ENCODE data around the gene SCN7A. TPM values are rescaled to one million over a fixed set of nuclear protein-coding genes. Genes with fewer than 3 reads are reported as not detected.

SCN7A gene
- total RNA-seq, 1 donor: under 0.01 TPM

DNA sequence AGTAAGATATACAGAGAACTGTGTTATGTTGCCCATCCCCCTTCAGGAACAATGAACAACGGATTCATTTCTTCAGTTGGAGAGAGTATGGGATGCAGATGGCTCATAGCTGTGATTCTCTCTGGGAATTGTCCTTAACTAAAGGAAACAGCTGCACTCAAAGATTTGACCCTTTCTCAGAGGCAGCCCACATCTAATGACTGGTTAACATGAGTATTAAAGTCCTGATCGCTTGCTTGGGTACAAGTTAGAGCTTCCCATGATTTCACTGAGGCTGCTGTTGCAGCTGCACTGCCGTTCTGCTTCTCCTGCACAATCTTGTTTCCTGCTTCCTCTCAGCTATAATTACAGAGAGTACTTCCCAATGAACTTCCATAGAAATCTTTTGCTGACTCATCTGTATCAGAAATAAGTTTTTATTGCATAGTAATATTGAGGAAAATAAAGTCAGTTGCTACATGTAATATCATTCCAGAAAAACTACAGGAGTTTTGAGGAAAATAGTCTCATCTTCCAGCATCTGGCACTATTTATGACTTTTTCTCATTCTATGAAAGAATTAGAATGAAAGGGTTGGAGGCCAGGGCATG, 105.5 kb downstream of the SCN7A start:
- H3K27me3 ChIP-seq (ENCODE audit: insufficient read depth, low read length): no peaks in the 10 kb centered on the region
- no peak overlapping the region for H3K4me3 ChIP-seq (ENCODE audit: low read length)

DNA sequence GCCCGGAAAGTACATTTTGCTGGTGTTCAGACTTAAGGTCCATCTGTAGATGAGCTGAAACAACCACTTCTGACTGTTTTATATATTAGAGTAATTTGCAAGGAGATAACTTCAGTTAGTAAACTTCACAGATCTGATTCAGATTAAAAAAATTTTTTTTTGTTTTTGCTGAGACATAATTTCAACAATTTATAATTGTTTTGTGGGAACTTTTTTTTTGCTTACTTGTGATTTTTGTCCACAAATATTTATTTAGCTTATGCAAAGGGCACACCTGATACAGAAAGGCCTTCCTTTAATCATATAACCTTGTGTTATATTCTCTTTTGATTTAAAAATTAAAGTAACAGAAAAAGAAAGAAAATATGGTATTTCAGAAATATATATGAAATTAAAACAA, 108.7 kb downstream of the SCN7A start:
- Histone ChIP-seq H3K4me3 (ENCODE audit: low read length) (no peak overlapping the region), H3K9me3 (ENCODE audit: low read depth, low read length) (no peaks in the 10 kb centered on the region), H3K27me3 (ENCODE audit: insufficient read depth, low read length) (no peaks in the 10 kb centered on the region), H3K4me1 (ENCODE audit: insufficient read depth, low read length) (no peaks in the 10 kb centered on the region)

More for the DNA sequence above, 105.5 kb downstream of the SCN7A start:
- H3K9me3 ChIP-seq (ENCODE audit: low read depth, low read length): no peaks in the 10 kb centered on the region
- H3K4me1 ChIP-seq (ENCODE audit: insufficient read depth, low read length): no peaks in the 10 kb centered on the region

DNA sequence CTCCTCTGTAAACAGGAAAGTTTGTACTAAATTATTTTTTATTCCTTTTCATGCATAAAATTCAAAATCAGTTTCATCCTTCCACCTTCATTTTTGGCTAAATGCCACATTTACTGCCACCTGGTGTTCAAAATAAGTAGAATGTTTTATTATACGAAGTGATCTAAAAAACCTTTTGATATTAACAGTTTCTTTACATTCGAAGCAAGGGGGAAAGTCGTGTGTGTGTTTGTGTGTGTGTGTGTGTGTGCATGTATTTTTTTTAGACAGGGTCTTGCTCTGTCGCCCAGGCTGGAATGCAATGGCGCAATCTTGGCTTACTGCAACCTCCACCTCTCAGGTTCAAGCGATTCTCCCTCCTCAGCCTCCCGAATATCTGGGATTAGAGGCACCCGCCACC, 109.3 kb downstream of the SCN7A start:
- no peaks in the 10 kb centered on the region for H3K4me1 ChIP-seq (ENCODE audit: insufficient read depth, low read length)
- no peak overlapping the region for H3K4me3 ChIP-seq (ENCODE audit: low read length)
- H3K27me3 ChIP-seq (ENCODE audit: insufficient read depth, low read length): no peaks in the 10 kb centered on the region
- H3K9me3 ChIP-seq (ENCODE audit: low read depth, low read length): no peaks in the 10 kb centered on the region

DNA sequence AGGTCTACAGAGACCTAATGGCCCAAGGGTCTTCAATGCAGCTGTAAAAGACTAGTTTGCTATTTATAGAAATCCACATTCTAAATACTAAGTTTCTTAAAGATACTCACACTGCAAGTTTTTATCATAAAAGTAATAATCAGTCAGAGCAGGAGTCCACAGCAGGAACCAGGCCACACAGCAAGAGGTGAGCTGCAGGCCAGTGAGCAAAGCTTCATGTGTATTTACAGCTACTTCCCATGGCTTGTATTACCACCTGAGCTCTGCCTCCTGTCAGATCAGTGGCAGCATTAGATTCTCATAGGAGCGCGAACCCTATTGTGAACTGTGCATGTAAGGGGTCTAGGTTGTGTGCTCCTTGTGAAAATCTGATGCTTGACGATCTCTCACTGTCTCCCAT, 111.6 kb downstream of the SCN7A start:
- no peaks in the 10 kb centered on the region for H3K9me3 ChIP-seq (ENCODE audit: low read depth, low read length)
- H3K27me3 ChIP-seq (ENCODE audit: insufficient read depth, low read length): peaks cover 3% of the 10 kb centered on the region
- H3K4me1 ChIP-seq (ENCODE audit: insufficient read depth, low read length): no peaks in the 10 kb centered on the region
- H3K4me3 ChIP-seq (ENCODE audit: low read length): no peak overlapping the region

DNA sequence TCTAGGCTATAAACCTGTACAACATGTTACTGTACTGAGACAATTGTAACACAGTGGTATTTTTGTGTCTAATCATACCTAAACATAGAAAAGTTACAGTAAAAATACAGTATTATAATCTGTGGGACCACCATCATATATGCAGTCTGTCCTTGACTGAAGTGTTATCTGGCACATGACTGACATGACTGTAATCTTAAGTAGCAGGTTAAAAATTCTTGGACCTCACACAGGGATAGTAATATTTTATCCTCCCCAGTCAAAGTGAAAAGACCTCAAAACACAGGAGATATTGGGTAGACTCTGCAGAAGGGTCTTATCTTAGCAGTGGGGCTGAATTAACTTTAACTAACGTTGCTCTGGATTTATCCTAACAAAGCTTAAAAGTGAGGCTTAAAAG, 113.4 kb downstream of the SCN7A start:
- no peak overlapping the region for H3K4me3 ChIP-seq (ENCODE audit: low read length)
- H3K9me3 ChIP-seq (ENCODE audit: low read depth, low read length): no peaks in the 10 kb centered on the region
- H3K27me3 ChIP-seq (ENCODE audit: insufficient read depth, low read length): peaks cover 11% of the 10 kb centered on the region
- peaks cover 9% of the 10 kb centered on the region for H3K4me1 ChIP-seq (ENCODE audit: insufficient read depth, low read length)

DNA sequence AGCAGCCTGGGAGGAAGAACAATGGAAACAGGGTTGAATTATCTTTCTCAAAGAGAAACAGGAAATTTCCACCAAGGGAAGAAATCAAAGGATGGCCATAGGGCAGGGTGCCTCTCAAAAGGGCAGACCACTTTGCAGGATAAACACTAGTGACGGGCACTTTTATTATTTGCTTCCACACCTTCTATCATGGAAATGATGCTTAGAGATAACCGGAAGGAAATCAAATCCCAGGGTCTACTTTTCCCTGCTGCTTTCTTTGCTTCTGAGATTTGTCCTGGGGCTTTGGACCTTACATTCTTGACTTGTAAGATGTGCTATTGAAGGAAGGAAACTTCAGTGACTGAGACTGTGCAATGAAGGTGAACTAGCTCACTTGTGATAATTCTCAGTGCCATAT, 117.2 kb downstream of the SCN7A start:
- H3K4me3 ChIP-seq (ENCODE audit: low read length): no peak overlapping the region
- peaks cover 19% of the 10 kb centered on the region for H3K4me1 ChIP-seq (ENCODE audit: insufficient read depth, low read length)
- no peaks in the 10 kb centered on the region for H3K9me3 ChIP-seq (ENCODE audit: low read depth, low read length)
- H3K27me3 ChIP-seq (ENCODE audit: insufficient read depth, low read length): peaks cover 25% of the 10 kb centered on the region

DNA sequence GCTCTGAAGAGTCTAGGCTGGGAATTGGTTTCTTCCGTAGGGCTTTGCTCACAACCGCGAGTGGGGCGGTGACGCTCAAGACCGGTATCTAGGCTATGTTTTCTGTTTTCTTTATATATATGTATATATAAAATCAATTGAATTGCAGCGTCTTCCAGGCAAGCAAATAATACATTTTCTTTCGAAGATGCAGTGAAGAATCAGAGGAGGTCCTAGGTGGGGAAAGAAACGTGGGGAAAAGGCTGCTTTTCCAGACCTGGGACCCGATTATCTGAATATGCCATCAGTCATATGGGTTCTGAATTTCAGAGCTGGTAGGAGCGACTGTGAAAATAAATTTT, 117.6 kb downstream of the SCN7A start:
- Histone ChIP-seq H3K27me3 (ENCODE audit: insufficient read depth, low read length) (peaks cover 25% of the 10 kb centered on the region), H3K4me1 (ENCODE audit: insufficient read depth, low read length) (peaks cover 19% of the 10 kb centered on the region), H3K9me3 (ENCODE audit: low read depth, low read length) (no peaks in the 10 kb centered on the region), H3K4me3 (ENCODE audit: low read length) (no peak overlapping the region)

DNA sequence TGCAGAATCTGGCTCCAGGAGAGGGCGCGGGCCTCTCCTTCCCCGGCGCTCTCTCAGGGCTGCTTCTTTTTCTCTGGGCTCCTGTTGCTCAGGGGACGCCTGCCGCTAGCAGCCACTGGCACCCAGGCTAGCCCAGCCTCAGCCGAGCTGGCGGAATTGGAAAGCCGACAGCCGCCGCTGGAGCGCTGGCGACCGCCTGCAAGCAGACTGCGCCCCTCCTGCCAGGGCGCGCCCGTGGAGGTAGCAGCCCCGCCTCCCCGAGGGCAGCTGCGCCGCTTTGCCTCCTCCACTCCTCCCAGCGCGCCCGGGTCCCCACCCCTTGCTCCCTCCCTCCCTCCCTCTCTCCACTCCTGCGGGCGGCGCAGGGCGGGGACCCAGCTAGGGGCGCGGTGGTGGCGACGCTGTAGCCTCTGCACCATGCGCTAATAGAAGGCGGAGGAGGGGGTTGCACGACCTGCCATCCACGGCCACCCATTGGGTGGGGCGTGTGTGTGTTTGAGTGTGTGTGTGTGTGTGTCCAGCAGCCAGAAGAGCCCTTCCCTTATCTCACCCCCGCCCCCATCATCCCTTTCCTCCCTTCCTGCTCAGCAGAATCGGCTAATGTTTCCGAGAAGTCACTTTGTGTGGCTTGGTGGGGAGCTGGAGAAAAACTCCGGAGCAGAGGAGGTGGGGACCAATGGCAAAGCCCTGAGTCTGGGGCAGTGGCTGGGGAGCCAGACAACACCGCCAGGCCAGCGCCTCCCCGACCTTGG, 118.1 kb downstream of the SCN7A start, which contains the start of gene SCN9A:
Gene SCN9A, minus strand, starts transcription at position 209 of the 752 bp plus-strand sequence. CDS start 64,188 bp downstream, outside the sequence.
- Histone ChIP-seq H3K4me1 (ENCODE audit: insufficient read depth, low read length) (peaks cover 19% of the 10 kb centered on the region), H3K27me3 (ENCODE audit: insufficient read depth, low read length) (peaks cover 25% of the 10 kb centered on the region), H3K4me3 (ENCODE audit: low read length) (peak within 1 kb of the TSS; percentile 35), H3K9me3 (ENCODE audit: low read depth, low read length) (no peaks in the 10 kb centered on the region)

DNA sequence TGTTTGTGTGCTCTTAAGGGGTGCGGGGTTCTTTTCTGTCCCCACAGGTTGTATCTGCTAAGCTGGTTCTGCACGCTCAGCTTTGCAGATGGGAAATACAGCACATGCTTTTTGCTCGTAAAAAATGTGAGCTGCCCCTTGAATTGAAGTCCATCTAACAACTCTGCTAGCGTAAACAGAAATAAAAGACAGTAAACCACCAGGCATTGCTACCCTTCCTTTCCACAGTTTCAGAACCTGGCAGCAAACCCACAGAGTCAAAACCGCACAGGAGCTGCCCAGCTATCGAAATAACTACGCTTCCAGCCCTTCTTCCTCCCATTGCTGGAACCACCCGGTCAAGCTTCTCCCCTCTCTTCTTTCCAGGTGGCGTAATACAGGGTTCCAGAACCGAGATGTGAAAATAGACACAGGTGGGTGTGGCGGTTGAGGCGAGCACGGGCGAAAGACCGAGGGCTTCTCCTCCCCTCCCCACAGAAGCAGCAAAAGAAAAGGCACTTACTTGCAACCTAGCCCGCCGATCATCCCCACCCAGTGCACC, 118.8 kb downstream of the SCN7A start:
- Histone ChIP-seq H3K4me3 (ENCODE audit: low read length) (peak overlapping the region; percentile 35), H3K9me3 (ENCODE audit: low read depth, low read length) (no peaks in the 10 kb centered on the region), H3K27me3 (ENCODE audit: insufficient read depth, low read length) (peaks cover 25% of the 10 kb centered on the region), H3K4me1 (ENCODE audit: insufficient read depth, low read length) (peaks cover 19% of the 10 kb centered on the region)

DNA sequence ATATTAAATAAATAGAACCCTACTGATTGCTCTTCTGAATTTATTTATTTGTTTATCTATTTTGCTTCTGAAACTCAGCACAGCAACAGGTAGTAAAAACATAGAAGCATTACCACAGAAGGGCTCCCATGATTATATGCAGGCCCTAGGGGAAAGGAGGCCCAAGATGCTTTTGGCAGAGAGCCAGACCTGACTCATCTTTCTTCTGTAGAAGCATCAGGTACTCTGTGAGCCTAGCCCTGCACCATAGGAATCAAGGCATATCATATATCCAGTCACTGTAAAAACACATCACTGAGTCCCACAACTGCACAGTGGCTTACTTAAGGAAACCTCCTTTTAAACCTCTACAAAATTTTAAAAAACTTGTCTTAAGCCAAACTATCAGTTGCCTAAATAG, 120.1 kb downstream of the SCN7A start:
- H3K27me3 ChIP-seq (ENCODE audit: insufficient read depth, low read length): peaks cover 25% of the 10 kb centered on the region
- peaks cover 19% of the 10 kb centered on the region for H3K4me1 ChIP-seq (ENCODE audit: insufficient read depth, low read length)
- H3K9me3 ChIP-seq (ENCODE audit: low read depth, low read length): no peaks in the 10 kb centered on the region
- H3K4me3 ChIP-seq (ENCODE audit: low read length): no peak overlapping the region

DNA sequence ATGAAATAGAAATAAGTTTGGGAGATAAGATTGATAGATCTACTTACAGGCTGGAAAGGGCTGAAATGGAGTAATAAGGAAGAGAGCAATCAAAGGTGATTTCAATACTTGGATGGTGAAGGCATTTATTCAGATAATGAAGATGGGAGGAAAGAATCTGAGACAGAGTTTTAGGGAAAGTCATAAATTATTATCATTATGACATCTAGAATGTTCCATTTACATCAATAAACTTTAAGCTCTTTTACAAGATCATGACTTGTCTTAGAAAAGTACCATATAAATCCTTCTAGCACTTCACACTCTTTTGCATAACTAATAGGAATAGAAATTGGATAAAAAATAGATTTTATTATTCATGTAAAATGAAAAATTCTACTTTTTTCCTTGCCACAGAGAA, 120.5 kb downstream of the SCN7A start:
- Histone ChIP-seq H3K4me1 (ENCODE audit: insufficient read depth, low read length) (peaks cover 19% of the 10 kb centered on the region), H3K9me3 (ENCODE audit: low read depth, low read length) (no peaks in the 10 kb centered on the region), H3K4me3 (ENCODE audit: low read length) (no peak overlapping the region), H3K27me3 (ENCODE audit: insufficient read depth, low read length) (peaks cover 25% of the 10 kb centered on the region)

DNA sequence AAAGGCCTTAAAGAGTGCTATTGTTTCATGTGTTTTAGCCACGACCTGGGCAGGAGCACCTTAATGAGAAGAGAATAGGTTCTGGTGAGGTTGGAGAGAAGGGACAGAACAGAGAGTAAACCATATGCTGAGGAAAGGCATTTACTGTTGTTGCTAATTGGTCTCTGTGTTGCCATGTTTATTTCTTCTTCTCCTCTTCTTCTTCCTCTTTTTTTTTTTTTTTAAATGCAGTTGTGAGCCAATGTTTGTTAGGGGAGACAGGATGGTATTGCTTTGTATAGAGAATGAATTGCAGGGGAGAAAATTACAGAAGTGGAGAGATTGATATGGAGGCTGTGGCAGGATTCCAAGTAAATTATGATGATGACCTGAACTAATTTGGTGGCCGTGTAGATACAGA, 120.9 kb downstream of the SCN7A start:
- Histone ChIP-seq H3K4me3 (ENCODE audit: low read length) (no peak overlapping the region), H3K4me1 (ENCODE audit: insufficient read depth, low read length) (peaks cover 19% of the 10 kb centered on the region), H3K9me3 (ENCODE audit: low read depth, low read length) (no peaks in the 10 kb centered on the region), H3K27me3 (ENCODE audit: insufficient read depth, low read length) (peaks cover 25% of the 10 kb centered on the region)

DNA sequence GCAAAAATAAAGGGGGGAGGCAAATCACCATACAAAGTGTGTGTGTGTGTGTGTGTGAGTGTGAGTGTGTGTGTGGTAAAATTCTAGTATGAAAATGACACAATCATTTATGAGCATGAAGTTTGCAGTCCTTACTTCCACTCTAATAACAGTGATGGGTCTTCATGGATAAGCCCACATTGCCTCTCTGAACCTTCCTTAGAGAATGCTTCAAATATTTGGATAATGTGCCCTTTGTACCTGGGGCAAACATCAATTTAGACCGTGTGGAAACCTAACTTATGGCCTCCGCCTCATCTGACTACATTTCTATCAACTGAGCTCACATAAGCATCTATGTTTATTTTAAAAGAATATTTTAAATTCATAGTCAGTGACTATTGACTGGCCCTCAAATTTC, 122.0 kb downstream of the SCN7A start:
- Histone ChIP-seq H3K27me3 (ENCODE audit: insufficient read depth, low read length) (peaks cover 18% of the 10 kb centered on the region), H3K4me1 (ENCODE audit: insufficient read depth, low read length) (peaks cover 19% of the 10 kb centered on the region), H3K4me3 (ENCODE audit: low read length) (no peak overlapping the region), H3K9me3 (ENCODE audit: low read depth, low read length) (no peaks in the 10 kb centered on the region)

DNA sequence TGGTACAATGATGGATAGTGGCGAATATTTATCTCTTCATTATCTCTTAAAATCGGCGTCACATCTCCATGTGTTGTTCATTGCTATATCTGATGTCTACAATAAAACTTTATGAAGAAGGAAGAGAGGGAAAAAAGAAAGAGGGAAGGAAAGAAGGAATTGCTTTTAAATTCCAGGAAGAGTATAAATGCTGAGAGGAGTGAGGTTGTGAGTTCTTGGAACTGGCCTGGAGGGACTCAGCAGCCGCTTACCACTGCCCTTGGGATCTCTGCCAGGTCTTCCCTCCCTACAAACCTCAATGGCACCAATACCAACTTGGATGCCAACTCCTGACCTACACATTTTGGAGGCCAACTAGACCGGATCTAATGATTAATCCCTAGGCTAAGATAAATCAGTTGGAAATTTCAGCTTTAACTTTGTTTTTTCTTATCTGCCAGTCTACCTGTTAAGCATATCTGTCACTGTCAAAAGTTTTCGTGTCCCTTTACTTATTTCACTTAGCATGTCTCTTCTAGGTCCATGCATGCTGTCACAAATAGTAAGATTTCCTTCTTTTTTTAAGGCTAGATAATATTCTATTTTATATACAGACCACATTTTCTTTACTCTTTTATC, 128.1 kb downstream of the SCN7A start:
- H3K4me3 ChIP-seq (ENCODE audit: low read length): no peak overlapping the region
- no peaks in the 10 kb centered on the region for H3K9me3 ChIP-seq (ENCODE audit: low read depth, low read length)
- no peaks in the 10 kb centered on the region for H3K27me3 ChIP-seq (ENCODE audit: insufficient read depth, low read length)
- no peaks in the 10 kb centered on the region for H3K4me1 ChIP-seq (ENCODE audit: insufficient read depth, low read length)

DNA sequence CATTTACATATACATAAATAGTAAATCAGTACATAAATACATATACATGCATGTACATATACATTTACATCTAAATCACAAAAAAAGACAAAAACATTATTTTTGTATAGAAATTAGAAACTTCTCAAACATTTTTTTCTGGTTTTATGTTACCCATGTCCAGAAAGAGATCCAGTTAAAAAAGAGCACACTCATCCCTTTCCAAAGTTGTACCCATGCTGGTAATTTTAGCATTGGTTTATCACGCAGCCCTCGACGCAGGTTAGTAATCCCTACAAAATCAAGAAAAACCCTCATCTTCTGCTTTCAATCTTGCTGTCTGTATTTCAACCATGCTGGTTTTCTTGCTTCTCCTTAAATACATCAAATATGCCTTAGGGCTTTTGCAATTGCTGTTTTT, 128.8 kb downstream of the SCN7A start:
- no peaks in the 10 kb centered on the region for H3K4me1 ChIP-seq (ENCODE audit: insufficient read depth, low read length)
- H3K9me3 ChIP-seq (ENCODE audit: low read depth, low read length): no peaks in the 10 kb centered on the region
- no peak overlapping the region for H3K4me3 ChIP-seq (ENCODE audit: low read length)
- no peaks in the 10 kb centered on the region for H3K27me3 ChIP-seq (ENCODE audit: insufficient read depth, low read length)
